Stomach (tissue), 9 donors: ENCODE measurements around the gene FERMT3. TPM values are rescaled to one million over a fixed set of nuclear protein-coding genes. Genes with fewer than 3 reads are reported as not detected.

ENCODE experiments used
- DNase-seq, 2 donors: peaks; one replicate each; pipeline versions ENCODE4 v3.0.0 to v3.0.0-alpha.2; 2013 to 2019
- H3K27ac ChIP-seq, 5 donors: fragments of 200-600 bp in 4 of 5; sonication (generic) in 4 of 5; one replicate each; pipeline ENCODE4 v1.5.1; 2013 to 2019; ENCODE audit warnings: mild to moderate bottlenecking in 1 of 5, moderate library complexity in 1 of 5
- H3K27me3 ChIP-seq, 3 donors: fragments of 200-600 bp; sonication (generic); one replicate each; pipeline ENCODE4 v1.5.1; 2017 to 2019; ENCODE audit warnings: mixed run types in 1 of 3
- H3K36me3 ChIP-seq, 4 donors: fragments of 200-600 bp; sonication (generic); 1 replicate in 3 of 4; 2 replicates in 1 of 4; pipeline ENCODE4 v1.5.1; 2016 to 2019
- H3K4me1 ChIP-seq, 4 donors: fragments of 200-600 bp; sonication (generic); one replicate each; pipeline ENCODE4 v1.5.1; 2016 to 2019
- H3K4me3 ChIP-seq, 4 donors: fragments of 200-600 bp; sonication (generic) in 3 of 4; one replicate each; pipeline ENCODE4 v1.5.1; 2016 to 2019; ENCODE audit warnings: mild to moderate bottlenecking in 1 of 4
- H3K9me3 ChIP-seq, 4 donors: fragments of 200-600 bp; sonication (generic); one replicate each; pipeline ENCODE4 v1.5.1; 2016 to 2019
- CTCF ChIP-seq, 7 experiments: fragments of 450-650 bp in 4 of 7; fragments of 200-600 bp in 3 of 7; sonication (generic) in 3 of 7; IDR thresholded peaks; one replicate each; pipeline ENCODE4 v1.5.1; 2016 to 2019; ENCODE audit warnings: antibody characterized with exemption in 7 of 7, control low read depth in 2 of 7, mild to moderate bottlenecking in 1 of 7
- EP300 ChIP-seq: sonication (generic); formaldehyde crosslinking; IDR thresholded peaks from one replicate; pipeline ENCODE4 v1.6.1; 2017; ENCODE audit warnings: antibody characterized with exemption
- POLR2A ChIP-seq, 4 donors: fragments of 450-650 bp; IDR thresholded peaks; one replicate each; pipeline ENCODE4 v1.6.1; 2016; ENCODE audit warnings: antibody characterized with exemption in 4 of 4, control low read depth in 2 of 4, mild to moderate bottlenecking in 1 of 4, moderate library complexity in 1 of 4
- POLR2AphosphoS5 ChIP-seq, 3 donors: sonication (generic); formaldehyde crosslinking; IDR thresholded peaks; one replicate each; pipeline ENCODE4 v1.6.1; 2016; ENCODE audit warnings: antibody characterized with exemption in 3 of 3
- WGBS, 5 donors: extraction: QIAGEN DNeasy Blood & Tissue Kit in 3 of 5; methylation state at CpG; one replicate each; pipeline versions ENCODE4 v1.1.5 to v1.1.7; 2013 to 2018; 5-methylcytosine and 5-hydroxymethylcytosine counted together
- intact Hi-C: fragments of 100-400 bp; cut with DNase I; formaldehyde crosslinking; loops from one replicate; pipeline ENCODE4 v1.15.1; 2023; ENCODE audit warnings: low total_unique reads
- polyA plus RNA-seq, 3 donors: library from polyadenylated mRNA; stranded (reverse); fragments of 200-250 nt; gene quantifications; one replicate each; pipeline ENCODE4 v1.2.3, GENCODE V29; 2013
- total RNA-seq, 5 donors: library from RNA; depleted of rRNA; stranded (reverse); fragments of >200 nt; gene quantifications; one replicate each; pipeline versions ENCODE4 v1.1.0 to v1.2.3, GENCODE V29; 2014 to 2016
- donor health status: healthy with polysubstance abuse.
- donor health status: Bipolar disorder and iron deficiency.
- donor health status: healthy.

Gene FERMT3
- total and polyA plus RNA-seq, 8 donors, result 11.9 to 31.9 (median 18.7) TPM

- Histone ChIP-seq H3K27me3 (no peaks in the 10 kb centered on the region), H3K9me3 (no peaks in the 10 kb centered on the region), H3K36me3 (no peaks in the 10 kb centered on the region), H3K4me1 (no peaks in the 10 kb centered on the region), H3K4me3 (no peak overlapping the region), H3K27ac (no peak overlapping the region)
- no peak for DNase-seq
- WGBS, 5 donors, result 84 to 94% (median 93%) methylated on average over 4 of the region's 4 CpGs
- intact Hi-C loops, result no loop called here
- TF ChIP-seq POLR2AphosphoS5 (IDR thresholded peaks at IDR 0.05), result no peak
- TF ChIP-seq CTCF (IDR thresholded peaks at IDR 0.05), result no peak
- no peak for TF ChIP-seq EP300
- TF ChIP-seq POLR2A (IDR thresholded peaks at IDR 0.05), result no peak
Observed at GRCh38 chr11:64173616-64174355, 32.7 kb upstream of the FERMT3 start.

DNA sequence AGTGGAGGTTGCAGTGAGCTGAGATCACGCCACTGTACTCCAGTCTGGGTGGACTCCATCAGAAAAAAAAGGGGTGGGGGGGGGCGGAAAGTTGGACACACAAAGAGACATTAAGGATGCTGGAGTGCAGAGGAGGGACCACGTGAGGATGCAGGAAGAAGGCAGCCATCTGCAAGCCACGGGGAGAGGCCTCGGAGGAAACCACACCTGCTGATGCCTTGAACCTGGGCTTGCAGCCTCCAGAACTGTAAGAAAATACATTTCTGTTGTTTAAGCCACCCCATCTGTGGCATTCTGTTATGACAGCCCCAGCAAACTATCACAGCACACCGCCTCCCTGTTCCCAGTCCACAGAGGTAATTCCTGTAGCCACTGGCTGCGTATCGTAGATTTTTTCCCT, 29.8 kb upstream of the FERMT3 start:
- intact Hi-C loops, result no loop called here
- 84 to 89% (median 85%) methylated on average over 8 of the region's 8 CpGs for whole genome bisulfite sequencing, 5 donors

DNA sequence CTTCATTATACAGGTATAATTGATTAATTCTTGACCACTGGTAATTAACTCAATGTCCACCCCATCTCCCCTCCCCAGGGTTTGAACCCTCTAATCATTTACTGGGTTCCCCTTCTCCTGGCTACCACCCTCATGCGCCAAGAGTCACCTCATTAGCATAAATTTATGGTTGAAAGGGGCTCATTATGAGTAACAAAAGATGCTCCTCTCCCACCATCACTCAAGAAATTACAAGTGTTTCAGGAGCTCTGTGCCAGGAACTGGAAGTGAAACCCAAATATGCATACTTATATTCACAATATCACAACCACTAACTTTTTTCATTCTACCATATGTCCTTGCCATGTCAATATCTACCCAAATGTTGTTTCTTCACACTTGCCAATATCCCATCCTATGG, 28.3 kb upstream of the FERMT3 start:
- Histone ChIP-seq H3K27ac (no peak overlapping the region), H3K27me3 (no peaks in the 10 kb centered on the region), H3K36me3 (no peaks in the 10 kb centered on the region), H3K4me1 (peaks cover 18 to 29% (median 24%) of the 10 kb centered on the region in 4 donors), H3K9me3 (no peaks in the 10 kb centered on the region), H3K4me3 (no peak overlapping the region)
- TF ChIP-seq CTCF (IDR thresholded peaks at IDR 0.05) (no peak), POLR2A (IDR thresholded peaks at IDR 0.05) (no peak), POLR2AphosphoS5 (IDR thresholded peaks at IDR 0.05) (no peak), EP300 (no peak)
- WGBS, 5 donors, result 76 to 100% (median 85%) methylated on average over 1 of the region's 1 CpG
- intact Hi-C loops, result no loop called here
- no peak for DNase-seq

More for the DNA sequence above, 29.8 kb upstream of the FERMT3 start:
- no peak for DNase-seq
- Histone ChIP-seq H3K36me3 (no peaks in the 10 kb centered on the region), H3K4me3 (no peak overlapping the region), H3K9me3 (no peaks in the 10 kb centered on the region), H3K27ac (no peak overlapping the region), H3K4me1 (peaks cover 11 to 14% (median 13%) of the 10 kb centered on the region in 4 donors), H3K27me3 (no peaks in the 10 kb centered on the region)
- TF ChIP-seq POLR2A (IDR thresholded peaks at IDR 0.05) (no peak), EP300 (no peak), CTCF (IDR thresholded peaks at IDR 0.05) (no peak), POLR2AphosphoS5 (IDR thresholded peaks at IDR 0.05) (no peak)

GRCh38 chr11:64178951-64179639, 27.4 kb upstream of the FERMT3 start:
- WGBS, 5 donors, result 94 to 97% (median 95%) methylated on average over 12 of the region's 12 CpGs
- intact Hi-C loops, result no loop called here
- no peaks in the 10 kb centered on the region for H3K9me3 ChIP-seq
- no peaks in the 10 kb centered on the region for H3K36me3 ChIP-seq
- H3K4me3 ChIP-seq, result no peak overlapping the region
- TF ChIP-seq CTCF (IDR thresholded peaks at IDR 0.05) (no peak), POLR2A (IDR thresholded peaks at IDR 0.05) (no peak), POLR2AphosphoS5 (IDR thresholded peaks at IDR 0.05) (no peak), EP300 (no peak)
- H3K27ac ChIP-seq, result no peak overlapping the region
- no peak for DNase-seq
- no peaks in the 10 kb centered on the region for H3K27me3 ChIP-seq
- peaks cover 27 to 38% (median 33%) of the 10 kb centered on the region in 4 donors for H3K4me1 ChIP-seq
